NCI-H1092 (cell line): Measurements from ENCODE around the gene SRA1.

Source experiments
- DNase-seq: peaks from one replicate; lab custom pipeline; 2025; lab: John Stamatoyannopoulos, UW

Gene SRA1

GRCh38 chr5:140570058-140570457 lies 12.8 kb upstream of the SRA1 start:
- no peak for DNase-seq

- no peak for DNase-seq
These were observed 11.9 kb upstream of the SRA1 start for GRCh38 chr5:140569197-140569596.

- DNase-seq, result no peak
These were observed 11.3 kb upstream of the SRA1 start for GRCh38 chr5:140568443-140569063.

GRCh38 chr5:140567871-140568270 lies 10.6 kb upstream of the SRA1 start:
- no peak for DNase-seq

- DNase-seq, result no peak
These were observed 10.0 kb upstream of the SRA1 start for GRCh38 chr5:140567136-140567818.

- DNase-seq, result no peak
These were observed 9.4 kb upstream of the SRA1 start for GRCh38 chr5:140566665-140567064.

GRCh38 chr5:140565780-140566095 lies 8.5 kb upstream of the SRA1 start:
- DNase-seq, result no peak

- DNase-seq, result no peak
These were observed 7.9 kb upstream of the SRA1 start for GRCh38 chr5:140565024-140565779.

- DNase-seq, result peak; percentile 90
These were observed 7.1 kb upstream of the SRA1 start, which contains the start of the genes APBB3 and SLC35A4 for GRCh38 chr5:140564196-140565023. Gene APBB3, minus strand, starts transcription at chr5:140564598. Its CDS starts 353 bp downstream, at chr5:140564245. Gene SLC35A4, plus strand, starts transcription at chr5:140564828. Its CDS starts 2,342 bp downstream, at chr5:140567170.

- no peak for DNase-seq
These were observed 6.3 kb upstream of the SRA1 start for GRCh38 chr5:140563596-140563995.

GRCh38 chr5:140561753-140562523 lies 4.7 kb upstream of the SRA1 start:
- no peak for DNase-seq

GRCh38 chr5:140560227-140560626 lies 3.0 kb upstream of the SRA1 start:
- DNase-seq, result no peak

GRCh38 chr5:140558542-140558941 lies 1.3 kb upstream of the SRA1 start:
- DNase-seq, result no peak

GRCh38 chr5:140557965-140558364 lies 692 bp upstream of the SRA1 start:
- DNase-seq, result no peak

GRCh38 chr5:140556438-140556837 lies 835 bp downstream of the SRA1 start:
- no peak for DNase-seq

GRCh38 chr5:140555747-140556312 lies 1.4 kb downstream of the SRA1 start:
- no peak for DNase-seq

GRCh38 chr5:140554454-140554853 lies 2.8 kb downstream of the SRA1 start:
- DNase-seq, result no peak

- no peak for DNase-seq
These were observed 3.6 kb downstream of the SRA1 start for GRCh38 chr5:140553657-140554056.

GRCh38 chr5:140551872-140552271 lies 5.4 kb downstream of the SRA1 start:
- no peak for DNase-seq

GRCh38 chr5:140550147-140551079 lies 6.9 kb downstream of the SRA1 start:
- no peak for DNase-seq
